ENCODE results near the gene NKD1.

The NKD1 gene

DNA sequence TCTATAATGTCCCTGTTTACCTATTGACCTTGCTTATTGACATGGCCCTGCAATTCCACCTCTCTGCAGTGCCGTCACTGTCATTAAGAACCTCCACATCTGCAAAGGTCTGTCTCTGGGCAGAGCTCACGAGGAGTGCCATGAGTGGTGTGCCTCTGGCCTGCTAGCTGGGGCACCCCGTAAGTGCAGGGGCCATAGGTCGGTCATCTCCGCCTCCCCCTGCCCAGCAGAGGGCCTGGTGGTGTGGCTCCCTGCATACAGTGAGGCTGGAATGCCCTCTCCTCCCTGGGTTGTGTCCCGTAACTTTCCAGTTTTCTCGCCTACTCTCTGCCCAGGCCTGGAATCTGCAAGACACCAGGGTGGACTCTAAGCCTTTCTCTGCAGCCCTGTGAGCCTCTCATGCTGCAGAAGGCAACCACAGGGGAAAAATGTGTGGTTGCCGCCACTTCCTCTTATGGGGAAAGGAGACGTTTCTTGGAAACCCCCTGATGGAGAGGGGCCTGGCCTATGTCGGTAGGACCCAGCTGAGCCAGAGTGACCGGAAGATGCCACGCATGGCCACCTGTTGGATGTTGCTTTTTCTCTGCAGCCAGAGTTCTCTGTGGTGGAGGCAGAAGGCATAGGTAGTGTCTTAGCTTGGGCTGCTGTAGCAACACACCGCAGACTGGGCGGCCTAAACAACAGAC is 135.6 kb downstream of the NKD1 start:
- Histone ChIP-seq H2AFZ (ENCODE audit: low read depth, low read length) (no peak overlapping the region), H3K27ac (ENCODE audit: low read length, poor library complexity, severe bottlenecking) (no peak overlapping the region), H2BK12ac (ENCODE audit: low read length in 2 of 2) (no peak overlapping the region), H3K4me1 (ENCODE audit: control insufficient read depth, insufficient read depth, low read depth, low read length) (no peaks in the 10 kb centered on the region), H3K36me3 (ENCODE audit: control insufficient read depth in 1 of 2, insufficient read depth in 2 of 2, low read depth in 1 of 2, low read length in 2 of 2) (no peaks in the 10 kb centered on the region), H3K4me2 (ENCODE audit: low read length, poor library complexity, severe bottlenecking) (no peak overlapping the region), H2BK5ac (ENCODE audit: low read depth, low read length, poor library complexity, severe bottlenecking) (no peak overlapping the region), H3K9ac (ENCODE audit: low read length) (no peak overlapping the region), H3K18ac (ENCODE audit: low read depth in 1 of 2, low read length in 2 of 2) (no peak overlapping the region), H2AK5ac (ENCODE audit: low read length, severe bottlenecking) (no peak overlapping the region), H4K8ac (ENCODE audit: low read length) (no peak overlapping the region), H3K4ac (ENCODE audit: low read depth in 1 of 2, low read length in 2 of 2) (no peak overlapping the region), H3K14ac (ENCODE audit: low read length in 2 of 2) (no peak overlapping the region), H2BK120ac (ENCODE audit: low read depth, low read length) (no peak overlapping the region), H3K27me3 (ENCODE audit: control insufficient read depth in 1 of 2, insufficient read depth in 1 of 2, low read length in 2 of 2) (peaks cover 14 to 17% of the 10 kb centered on the region in 2 experiments), H3K9me3 (ENCODE audit: control insufficient read depth, low read length) (no peaks in the 10 kb centered on the region), H3K23ac (ENCODE audit: low read length in 2 of 2) (no peak overlapping the region), H2BK15ac (ENCODE audit: low read depth, poor library complexity, severe bottlenecking) (no peak overlapping the region), H3K4me3 (ENCODE audit: insufficient read depth in 1 of 2, low read depth in 1 of 2, low read length in 2 of 2) (no peak overlapping the region), H4K91ac (ENCODE audit: low read length) (no peak overlapping the region), H3K79me1 (replicated peaks; ENCODE audit: low read length, poor library complexity, severe bottlenecking) (no peaks in the 10 kb centered on the region)
- no peak for DNase-seq
- WGBS = 74% methylated on average over 14 of the region's 14 CpGs

DNA sequence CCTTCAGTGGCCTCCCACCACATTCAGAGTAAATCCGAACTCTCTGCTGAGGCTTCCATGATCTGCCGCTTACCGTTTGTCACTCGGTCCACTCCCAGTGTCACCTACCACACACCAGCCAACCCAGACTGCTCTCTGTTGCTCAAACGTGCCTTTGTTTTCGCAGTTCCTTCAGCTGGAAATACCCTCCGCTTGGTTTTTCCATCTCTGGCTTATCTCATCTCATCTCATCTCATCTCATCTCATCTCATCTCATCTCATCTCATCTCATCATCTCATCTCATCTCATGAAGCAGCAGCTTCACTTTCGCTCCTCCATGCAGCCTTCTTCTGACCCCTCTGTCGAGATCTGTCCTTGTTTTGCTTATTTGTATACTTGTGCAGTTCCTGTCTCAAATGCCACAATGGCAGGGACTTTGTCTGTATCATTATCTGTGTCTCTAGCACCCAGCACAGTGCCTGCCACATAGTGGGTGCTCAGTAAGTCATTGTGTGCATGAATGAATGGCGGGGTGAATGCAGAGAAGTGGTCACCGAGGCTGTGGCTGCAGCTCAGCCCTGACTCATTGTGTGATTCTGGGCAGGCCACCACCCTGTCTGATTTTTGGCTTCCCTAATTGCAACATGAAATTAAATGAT is 136.7 kb downstream of the NKD1 start:
- H3K9me3 ChIP-seq (ENCODE audit: control insufficient read depth, low read length) = no peaks in the 10 kb centered on the region
- H3K23ac ChIP-seq (ENCODE audit: low read length in 2 of 2) = no peak overlapping the region
- H3K27me3 ChIP-seq (ENCODE audit: control insufficient read depth in 1 of 2, insufficient read depth in 1 of 2, low read length in 2 of 2) = peaks cover 14 to 17% of the 10 kb centered on the region in 2 experiments
- no peak overlapping the region for H3K9ac ChIP-seq (ENCODE audit: low read length)
- H3K27ac ChIP-seq (ENCODE audit: low read length, poor library complexity, severe bottlenecking) = no peak overlapping the region
- no peak for DNase-seq
- no peak overlapping the region for H2BK5ac ChIP-seq (ENCODE audit: low read depth, low read length, poor library complexity, severe bottlenecking)
- no peak overlapping the region for H4K8ac ChIP-seq (ENCODE audit: low read length)
- H2AK5ac ChIP-seq (ENCODE audit: low read length, severe bottlenecking) = no peak overlapping the region
- no peak overlapping the region for H3K4me3 ChIP-seq (ENCODE audit: insufficient read depth in 1 of 2, low read depth in 1 of 2, low read length in 2 of 2)
- H3K79me1 ChIP-seq (replicated peaks; ENCODE audit: low read length, poor library complexity, severe bottlenecking) = no peaks in the 10 kb centered on the region
- no peak overlapping the region for H3K4me2 ChIP-seq (ENCODE audit: low read length, poor library complexity, severe bottlenecking)
- no peak overlapping the region for H3K14ac ChIP-seq (ENCODE audit: low read length in 2 of 2)
- H2BK120ac ChIP-seq (ENCODE audit: low read depth, low read length) = no peak overlapping the region
- H3K18ac ChIP-seq (ENCODE audit: low read depth in 1 of 2, low read length in 2 of 2) = no peak overlapping the region
- 83% methylated on average over 11 of the region's 11 CpGs for WGBS
- no peak overlapping the region for H2BK15ac ChIP-seq (ENCODE audit: low read depth, poor library complexity, severe bottlenecking)
- H2BK12ac ChIP-seq (ENCODE audit: low read length in 2 of 2) = no peak overlapping the region
- H3K4me1 ChIP-seq (ENCODE audit: control insufficient read depth, insufficient read depth, low read depth, low read length) = no peaks in the 10 kb centered on the region
- H3K4ac ChIP-seq (ENCODE audit: low read depth in 1 of 2, low read length in 2 of 2) = no peak overlapping the region
- no peaks in the 10 kb centered on the region for H3K36me3 ChIP-seq (ENCODE audit: control insufficient read depth in 1 of 2, insufficient read depth in 2 of 2, low read depth in 1 of 2, low read length in 2 of 2)
- H2AFZ ChIP-seq (ENCODE audit: low read depth, low read length) = no peak overlapping the region
- H4K91ac ChIP-seq (ENCODE audit: low read length) = no peak overlapping the region

DNA sequence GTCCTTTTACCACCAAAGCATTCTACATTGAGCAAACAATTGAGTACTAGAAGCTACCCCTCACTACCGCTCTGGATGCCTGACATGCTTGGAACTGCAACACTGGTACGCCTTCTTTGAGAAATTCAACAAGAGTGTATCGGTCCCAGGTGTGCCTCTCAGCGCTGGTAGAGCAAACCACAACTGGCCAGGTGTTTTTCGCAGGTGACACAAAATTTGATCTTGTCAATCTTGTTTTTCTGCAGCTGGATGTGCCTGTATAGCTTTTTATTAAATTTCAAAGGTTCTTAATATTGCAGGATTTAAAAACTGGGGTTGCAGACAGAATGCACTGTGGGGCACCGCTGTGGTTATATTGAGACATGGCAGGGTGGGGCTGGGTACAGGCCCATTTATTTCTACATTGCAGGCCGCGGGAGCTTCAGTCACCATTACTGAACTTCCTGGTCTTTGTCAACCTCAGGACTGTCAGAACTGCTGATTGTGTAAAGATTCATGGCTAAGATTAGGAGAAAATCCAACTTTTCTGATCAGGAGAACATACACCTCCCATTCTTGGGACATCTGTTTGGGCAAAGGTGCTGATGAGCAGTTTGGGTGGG is 137.4 kb downstream of the NKD1 start:
- Histone ChIP-seq H2BK15ac (ENCODE audit: low read depth, poor library complexity, severe bottlenecking) (no peak overlapping the region), H3K9me3 (ENCODE audit: control insufficient read depth, low read length) (no peaks in the 10 kb centered on the region), H3K14ac (ENCODE audit: low read length in 2 of 2) (no peak overlapping the region), H3K4me3 (ENCODE audit: insufficient read depth in 1 of 2, low read depth in 1 of 2, low read length in 2 of 2) (no peak overlapping the region), H2BK12ac (ENCODE audit: low read length in 2 of 2) (no peak overlapping the region), H2AFZ (ENCODE audit: low read depth, low read length) (no peak overlapping the region), H3K4me1 (ENCODE audit: control insufficient read depth, insufficient read depth, low read depth, low read length) (no peaks in the 10 kb centered on the region), H2BK5ac (ENCODE audit: low read depth, low read length, poor library complexity, severe bottlenecking) (no peak overlapping the region), H2AK5ac (ENCODE audit: low read length, severe bottlenecking) (no peak overlapping the region), H3K9ac (ENCODE audit: low read length) (no peak overlapping the region), H3K27ac (ENCODE audit: low read length, poor library complexity, severe bottlenecking) (no peak overlapping the region), H4K91ac (ENCODE audit: low read length) (no peak overlapping the region), H2BK120ac (ENCODE audit: low read depth, low read length) (no peak overlapping the region), H3K36me3 (ENCODE audit: control insufficient read depth in 1 of 2, insufficient read depth in 2 of 2, low read depth in 1 of 2, low read length in 2 of 2) (no peaks in the 10 kb centered on the region), H3K18ac (ENCODE audit: low read depth in 1 of 2, low read length in 2 of 2) (no peak overlapping the region), H3K4ac (ENCODE audit: low read depth in 1 of 2, low read length in 2 of 2) (no peak overlapping the region), H3K79me1 (replicated peaks; ENCODE audit: low read length, poor library complexity, severe bottlenecking) (no peaks in the 10 kb centered on the region), H3K4me2 (ENCODE audit: low read length, poor library complexity, severe bottlenecking) (no peak overlapping the region), H4K8ac (ENCODE audit: low read length) (no peak overlapping the region), H3K27me3 (ENCODE audit: control insufficient read depth in 1 of 2, insufficient read depth in 1 of 2, low read length in 2 of 2) (peaks cover 14 to 17% of the 10 kb centered on the region in 2 experiments), H3K23ac (ENCODE audit: low read length in 2 of 2) (no peak overlapping the region)
- 83% methylated on average over 6 of the region's 8 CpGs for WGBS
- no peak for DNase-seq

DNA sequence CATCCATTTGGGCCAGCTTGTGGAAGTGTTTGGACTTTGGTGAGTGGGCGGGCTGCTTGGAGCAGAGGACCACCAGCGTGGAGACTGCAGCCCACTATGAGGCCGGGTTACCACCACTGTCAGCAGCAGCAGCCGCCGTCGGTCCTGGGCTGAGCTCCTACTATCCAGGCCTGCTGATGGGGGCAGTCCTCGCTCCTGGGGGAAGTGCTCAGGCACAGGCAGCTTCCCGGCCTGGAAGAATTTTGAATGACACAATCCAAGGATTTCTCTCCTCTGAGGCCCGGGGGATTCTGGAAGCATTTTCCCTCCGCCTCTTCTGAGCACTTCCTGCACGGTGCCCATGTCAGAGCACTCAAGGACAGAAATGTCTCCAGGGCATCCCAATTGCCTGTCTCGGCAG is 139.9 kb downstream of the NKD1 start:
- H3K4me3 ChIP-seq (ENCODE audit: insufficient read depth in 1 of 2, low read depth in 1 of 2, low read length in 2 of 2) = no peak overlapping the region
- H2BK12ac ChIP-seq (ENCODE audit: low read length in 2 of 2) = no peak overlapping the region
- no peak overlapping the region for H3K14ac ChIP-seq (ENCODE audit: low read length in 2 of 2)
- no peak overlapping the region for H2BK15ac ChIP-seq (ENCODE audit: low read depth, poor library complexity, severe bottlenecking)
- no peak overlapping the region for H3K27ac ChIP-seq (ENCODE audit: low read length, poor library complexity, severe bottlenecking)
- H4K8ac ChIP-seq (ENCODE audit: low read length) = no peak overlapping the region
- no peaks in the 10 kb centered on the region for H3K9me3 ChIP-seq (ENCODE audit: control insufficient read depth, low read length)
- H2AFZ ChIP-seq (ENCODE audit: low read depth, low read length) = no peak overlapping the region
- H3K27me3 ChIP-seq (ENCODE audit: control insufficient read depth in 1 of 2, insufficient read depth in 1 of 2, low read length in 2 of 2) = peaks cover 19 to 28% of the 10 kb centered on the region in 2 experiments
- no peak overlapping the region for H3K4ac ChIP-seq (ENCODE audit: low read depth in 1 of 2, low read length in 2 of 2)
- WGBS = 60% methylated on average over 11 of the region's 12 CpGs
- no peak for DNase-seq
- no peaks in the 10 kb centered on the region for H3K36me3 ChIP-seq (ENCODE audit: control insufficient read depth in 1 of 2, insufficient read depth in 2 of 2, low read depth in 1 of 2, low read length in 2 of 2)
- H3K4me2 ChIP-seq (ENCODE audit: low read length, poor library complexity, severe bottlenecking) = no peak overlapping the region
- no peak overlapping the region for H4K91ac ChIP-seq (ENCODE audit: low read length)
- H3K23ac ChIP-seq (ENCODE audit: low read length in 2 of 2) = no peak overlapping the region
- H2AK5ac ChIP-seq (ENCODE audit: low read length, severe bottlenecking) = no peak overlapping the region
- no peak overlapping the region for H3K18ac ChIP-seq (ENCODE audit: low read depth in 1 of 2, low read length in 2 of 2)
- H3K4me1 ChIP-seq (ENCODE audit: control insufficient read depth, insufficient read depth, low read depth, low read length) = peaks cover 5% of the 10 kb centered on the region
- H2BK120ac ChIP-seq (ENCODE audit: low read depth, low read length) = no peak overlapping the region
- H3K9ac ChIP-seq (ENCODE audit: low read length) = no peak overlapping the region
- H3K79me1 ChIP-seq (replicated peaks; ENCODE audit: low read length, poor library complexity, severe bottlenecking) = no peaks in the 10 kb centered on the region
- no peak overlapping the region for H2BK5ac ChIP-seq (ENCODE audit: low read depth, low read length, poor library complexity, severe bottlenecking)

Measured in mesenchymal stem cell (in vitro differentiated cells and primary cell).